C4-2B (cell line): Measurements from ENCODE around the gene CKS1B.

Source experiments
- ZFX ChIP-seq: fragments of 450-650 bp; IDR thresholded peaks from 2 replicates; pipeline ENCODE4 v1.6.1; 2017
- TF ChIP-seq, protein P1 (sequence below): fragments of 450-650 bp; conservative IDR thresholded peaks from 2 replicates; pipeline ENCODE4 v1.5.1; 2017; ENCODE audit warnings: mild to moderate bottlenecking

DNA sequence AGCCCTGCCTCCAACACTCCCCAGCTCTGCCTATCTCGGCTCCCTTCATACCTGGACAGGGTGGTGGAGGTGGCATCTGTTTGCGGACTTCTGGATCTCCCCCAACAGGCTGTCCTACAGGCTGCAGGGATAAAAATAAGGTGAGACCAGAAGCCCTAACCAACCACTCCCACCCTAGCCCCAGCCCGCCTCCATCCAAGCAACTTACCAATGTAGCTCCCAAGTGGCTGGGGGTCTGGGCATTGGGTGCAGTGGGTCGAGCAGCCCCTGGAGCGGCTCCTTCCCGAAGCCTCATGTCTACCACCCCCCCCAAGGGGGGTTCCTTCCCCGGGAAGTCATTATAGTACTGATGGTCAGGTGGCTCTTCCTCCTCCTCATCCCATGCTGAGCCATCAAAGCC, 8.4 kb upstream of the CKS1B start:
- TF ChIP-seq, protein P1, sequence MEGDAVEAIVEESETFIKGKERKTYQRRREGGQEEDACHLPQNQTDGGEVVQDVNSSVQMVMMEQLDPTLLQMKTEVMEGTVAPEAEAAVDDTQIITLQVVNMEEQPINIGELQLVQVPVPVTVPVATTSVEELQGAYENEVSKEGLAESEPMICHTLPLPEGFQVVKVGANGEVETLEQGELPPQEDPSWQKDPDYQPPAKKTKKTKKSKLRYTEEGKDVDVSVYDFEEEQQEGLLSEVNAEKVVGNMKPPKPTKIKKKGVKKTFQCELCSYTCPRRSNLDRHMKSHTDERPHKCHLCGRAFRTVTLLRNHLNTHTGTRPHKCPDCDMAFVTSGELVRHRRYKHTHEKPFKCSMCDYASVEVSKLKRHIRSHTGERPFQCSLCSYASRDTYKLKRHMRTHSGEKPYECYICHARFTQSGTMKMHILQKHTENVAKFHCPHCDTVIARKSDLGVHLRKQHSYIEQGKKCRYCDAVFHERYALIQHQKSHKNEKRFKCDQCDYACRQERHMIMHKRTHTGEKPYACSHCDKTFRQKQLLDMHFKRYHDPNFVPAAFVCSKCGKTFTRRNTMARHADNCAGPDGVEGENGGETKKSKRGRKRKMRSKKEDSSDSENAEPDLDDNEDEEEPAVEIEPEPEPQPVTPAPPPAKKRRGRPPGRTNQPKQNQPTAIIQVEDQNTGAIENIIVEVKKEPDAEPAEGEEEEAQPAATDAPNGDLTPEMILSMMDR, result no peak
- no peak for TF ChIP-seq ZFX
